ENCODE results near the gene LARGE1. TPM values are rescaled to one million over a fixed set of nuclear protein-coding genes. Genes with fewer than 3 reads are reported as not detected.
"Not testable (repeated sequence)": the region's sequence is repeated elsewhere in the genome, so short reads cannot be mapped to it uniquely, and the experiment has no call there.

The LARGE1 gene
- total and polyA plus RNA-seq, 2 of the 13 experiments (the other 11 are each of a cell fraction or from before 2014, with no cell fraction given) = 8.4 to 11.0 TPM

DNA sequence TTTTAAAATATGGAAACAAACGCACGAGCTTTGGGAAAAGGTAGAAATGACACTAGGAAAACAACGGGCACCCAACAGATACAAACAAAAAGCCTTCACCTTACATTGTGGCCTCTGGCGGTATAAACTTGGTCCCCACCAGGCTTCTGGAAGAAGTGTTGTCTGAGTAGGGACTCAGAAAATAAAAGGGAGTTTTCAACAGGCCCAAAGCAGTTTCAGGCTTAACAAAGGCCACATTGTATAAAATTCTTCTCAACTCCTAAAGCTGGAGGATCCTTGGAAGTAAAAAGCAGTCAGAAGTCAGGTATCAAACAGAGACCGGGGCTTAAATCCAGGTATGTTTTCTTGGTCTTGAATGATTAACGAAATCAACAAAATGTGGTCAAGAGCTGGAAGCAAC is 61.0 kb downstream of the LARGE1 start:
- H3K27ac ChIP-seq (ENCODE audit: extremely low read length, insufficient read depth, low read length) = no peak overlapping the region
- intact Hi-C loops (cut with micrococcal nuclease; ENCODE audit: unreplicated experiment) = no loop called here
- H3K36me3 ChIP-seq (replicated peaks in 1 of 2; ENCODE audit: control insufficient read depth in 1 of 2, insufficient read depth in 2 of 2, low read length in 2 of 2) = no peaks in the 10 kb centered on the region
- no peak overlapping the region for H3K4me3 ChIP-seq (replicated peaks in 1 of 3; ENCODE audit: insufficient read depth in 1 of 3, low read depth in 2 of 3, low read length in 3 of 3)
- ATAC-seq = no peak
- no peak for DNase-seq (ENCODE audit: low spot score)
- no peak for FAIRE-seq
- H3K4me1 ChIP-seq (ENCODE audit: insufficient read depth, low read length) = peaks cover 6% of the 10 kb centered on the region
- no peak overlapping the region for H3K9ac ChIP-seq (ENCODE audit: insufficient read depth, low read depth, low read length)
- no peak overlapping the region for H2AFZ ChIP-seq (ENCODE audit: low read length)
- H3K79me2 ChIP-seq (ENCODE audit: insufficient read depth, low read length) = no peaks in the 10 kb centered on the region
- POLR2A ChIA-PET = no interaction called here
- H3K9me3 ChIP-seq (ENCODE audit: low read length) = no peaks in the 10 kb centered on the region
- in situ Hi-C loops (cut with HindIII; ENCODE audit: extremely low pct_ligation_motif_present, low pct_unique_long_range_greater_than_20kb) = no loop called here
- WGBS (ENCODE audit: low lambda C conversion rate) = 93% methylated on average over 6 of the region's 6 CpGs
- no peaks in the 10 kb centered on the region for H3K27me3 ChIP-seq (ENCODE audit: control insufficient read depth in 1 of 2, insufficient read depth in 2 of 2, low read length in 2 of 2)
- TF ChIP-seq GATAD2A (CRISPR knock-in tag; IDR thresholded peaks at IDR 0.05) = no peak
- no peak for TF ChIP-seq NFIB (CRISPR knock-in tag; IDR thresholded peaks at IDR 0.05; ENCODE audit: borderline replicate concordance)
- TF ChIP-seq NAIF1 (CRISPR knock-in tag; IDR thresholded peaks at IDR 0.05; ENCODE audit: borderline replicate concordance) = no peak
- no peak for TF ChIP-seq SAP130 (CRISPR knock-in tag; IDR thresholded peaks at IDR 0.05; ENCODE audit: low read depth)
- TF ChIP-seq, protein P1, sequence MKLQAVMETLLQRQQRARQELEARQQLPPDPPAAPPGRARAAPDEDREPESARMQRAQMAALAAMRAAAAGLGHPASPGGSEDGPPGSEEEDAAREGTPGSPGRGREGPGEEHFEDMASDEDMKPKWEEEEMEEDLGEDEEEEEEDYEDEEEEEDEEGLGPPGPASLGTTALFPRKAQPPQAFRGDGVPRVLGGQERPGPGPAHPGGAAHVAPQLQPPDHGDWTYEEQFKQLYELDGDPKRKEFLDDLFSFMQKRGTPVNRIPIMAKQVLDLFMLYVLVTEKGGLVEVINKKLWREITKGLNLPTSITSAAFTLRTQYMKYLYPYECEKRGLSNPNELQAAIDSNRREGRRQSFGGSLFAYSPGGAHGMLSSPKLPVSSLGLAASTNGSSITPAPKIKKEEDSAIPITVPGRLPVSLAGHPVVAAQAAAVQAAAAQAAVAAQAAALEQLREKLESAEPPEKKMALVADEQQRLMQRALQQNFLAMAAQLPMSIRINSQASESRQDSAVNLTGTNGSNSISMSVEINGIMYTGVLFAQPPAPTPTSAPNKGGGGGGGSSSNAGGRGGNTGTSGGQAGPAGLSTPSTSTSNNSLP (IDR thresholded peaks at IDR 0.05; ENCODE audit: low read depth, low read length) = no peak
- TF ChIP-seq RFXAP (CRISPR knock-in tag; IDR thresholded peaks at IDR 0.05; ENCODE audit: borderline replicate concordance) = no peak
- TF ChIP-seq, protein P2, sequence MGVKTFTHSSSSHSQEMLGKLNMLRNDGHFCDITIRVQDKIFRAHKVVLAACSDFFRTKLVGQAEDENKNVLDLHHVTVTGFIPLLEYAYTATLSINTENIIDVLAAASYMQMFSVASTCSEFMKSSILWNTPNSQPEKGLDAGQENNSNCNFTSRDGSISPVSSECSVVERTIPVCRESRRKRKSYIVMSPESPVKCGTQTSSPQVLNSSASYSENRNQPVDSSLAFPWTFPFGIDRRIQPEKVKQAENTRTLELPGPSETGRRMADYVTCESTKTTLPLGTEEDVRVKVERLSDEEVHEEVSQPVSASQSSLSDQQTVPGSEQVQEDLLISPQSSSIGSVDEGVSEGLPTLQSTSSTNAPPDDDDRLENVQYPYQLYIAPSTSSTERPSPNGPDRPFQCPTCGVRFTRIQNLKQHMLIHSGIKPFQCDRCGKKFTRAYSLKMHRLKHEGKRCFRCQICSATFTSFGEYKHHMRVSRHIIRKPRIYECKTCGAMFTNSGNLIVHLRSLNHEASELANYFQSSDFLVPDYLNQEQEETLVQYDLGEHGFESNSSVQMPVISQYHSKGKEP (CRISPR knock-in tag; IDR thresholded peaks at IDR 0.05) = no peak
- no peak for TF ChIP-seq ZNF782 (CRISPR knock-in tag; IDR thresholded peaks at IDR 0.05; ENCODE audit: borderline replicate concordance)
- TF ChIP-seq ZNF543 (CRISPR knock-in tag; IDR thresholded peaks at IDR 0.05) = no peak
- no peak for TF ChIP-seq ZNF121 (CRISPR knock-in tag; IDR thresholded peaks at IDR 0.05)
- TF ChIP-seq ARNT (IDR thresholded peaks at IDR 0.05) = no peak
- TF ChIP-seq RBFOX2 (IDR thresholded peaks at IDR 0.05; ENCODE audit: low read depth, low read length) = no peak
- TF ChIP-seq DMAP1 (CRISPR knock-in tag; IDR thresholded peaks at IDR 0.05) = no peak
- H4K20me1 ChIP-seq (ENCODE audit: insufficient read depth, low read length) = no peaks in the 10 kb centered on the region
- CTCF ChIA-PET (ENCODE audit: low intra/inter-chr PET ratio, low total read pairs) = no interaction called here
- no TSS peak for BruUV-seq (replicated peaks)
- H3K4me2 ChIP-seq (ENCODE audit: low read depth, low read length) = no peak overlapping the region

DNA sequence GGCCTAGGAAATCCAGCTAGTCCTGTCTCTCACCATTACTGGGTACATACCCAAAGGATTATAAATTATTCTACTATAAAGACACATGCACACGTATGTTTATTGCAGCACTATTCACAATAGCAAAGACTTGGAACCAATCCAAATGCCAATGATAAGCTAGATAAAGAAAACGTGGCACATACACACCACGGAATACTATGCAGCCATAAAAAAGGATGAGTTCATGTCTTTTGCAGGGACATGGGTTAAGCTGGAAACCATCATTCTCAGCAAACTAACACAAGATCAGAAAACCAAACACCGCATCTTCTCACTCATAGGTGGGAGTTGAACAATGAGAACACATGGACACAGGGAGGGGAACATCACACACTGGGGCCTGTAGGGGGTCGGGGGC is 61.6 kb downstream of the LARGE1 start:
- 96% methylated on average over 5 of the region's 5 CpGs for WGBS (ENCODE audit: low lambda C conversion rate)
- H2AFZ ChIP-seq (ENCODE audit: low read length); BruUV-seq (replicated peaks); H3K4me1 ChIP-seq (ENCODE audit: insufficient read depth, low read length); ATAC-seq; H3K4me2 ChIP-seq (ENCODE audit: low read depth, low read length); H3K9ac ChIP-seq (ENCODE audit: insufficient read depth, low read depth, low read length); H3K27me3 ChIP-seq (ENCODE audit: control insufficient read depth in 1 of 2, insufficient read depth in 2 of 2, low read length in 2 of 2); H3K27ac ChIP-seq (ENCODE audit: extremely low read length, insufficient read depth, low read length); H4K20me1 ChIP-seq (ENCODE audit: insufficient read depth, low read length); H3K79me2 ChIP-seq (ENCODE audit: insufficient read depth, low read length); DNase-seq (ENCODE audit: low spot score); H3K36me3 ChIP-seq (replicated peaks in 1 of 2; ENCODE audit: control insufficient read depth in 1 of 2, insufficient read depth in 2 of 2, low read length in 2 of 2); H3K4me3 ChIP-seq (replicated peaks in 1 of 3; ENCODE audit: insufficient read depth in 1 of 3, low read depth in 2 of 3, low read length in 3 of 3); POLR2A ChIA-PET; in situ Hi-C loops (cut with HindIII; ENCODE audit: extremely low pct_ligation_motif_present, low pct_unique_long_range_greater_than_20kb); H3K9me3 ChIP-seq (ENCODE audit: low read length); CTCF ChIA-PET (ENCODE audit: low intra/inter-chr PET ratio, low total read pairs); intact Hi-C loops (cut with micrococcal nuclease; ENCODE audit: unreplicated experiment); FAIRE-seq: not testable (repeated sequence)
